K562 (cell line): ENCODE data around the gene TNFRSF13B. TPM values are rescaled to one million over a fixed set of nuclear protein-coding genes. Genes with fewer than 3 reads are reported as not detected.

Experiments used
- ATAC-seq: fragments of 200-7000 bp; cut with Tn5 transposase; 3 replicates; pipeline ENCODE4 v1.9.1; 2020; ENCODE audit warnings: moderate library complexity
- BruUV-seq: library from RNA; stranded (reverse); fragments of 400-500 nt; replicated peaks from 2 replicates; lab custom pipeline; 2021; lab: Mats Ljungman, UMichigan
- CTCF ChIA-PET: fragments of 300-600 bp; formaldehyde crosslinking; extraction: SDS; loops from one replicate; lab custom pipeline; 2021; ENCODE audit warnings: low intra/inter-chr PET ratio; lab: Yijun Ruan, JAX
- POLR2A ChIA-PET: fragments of 300-600, 350-650 bp; sonication (Branson Sonifier 250); formaldehyde crosslinking; extraction: SDS; loops from one replicate; lab custom pipeline; 2021; ENCODE audit warnings: antibody characterized with exemption, inconsistent platforms; lab: Yijun Ruan, JAX
- DNase-seq, 4 experiments: peaks; one replicate each; pipeline versions ENCODE4 v3.0.0 to v3.0.0-alpha.2; 2011 to 2018; ENCODE audit warnings: low spot score in 3 of 4, mixed read lengths in 3 of 4; ENCODE audit errors: extremely low read depth in 1 of 4
- FAIRE-seq: peaks from 2 replicates; lab custom pipeline; 2011; peaks lifted over from hg19 to GRCh38; lab: Jason Lieb, UNC
- H2AFZ ChIP-seq: 2 replicates; pipeline ENCODE4 v1.6.0; 2011; ENCODE audit warnings: low read depth, low read length, control low read depth, inconsistent platforms
- H3K27ac ChIP-seq: fragments of 200-600 bp; 3 replicates; pipeline ENCODE4 v1.8.0; 2011; ENCODE audit warnings: low read depth, mild to moderate bottlenecking, control low read depth, inconsistent platforms, low read length, moderate library complexity, mixed read lengths; ENCODE audit errors: extremely low read depth
- H3K27me3 ChIP-seq, 2 experiments: fragments of 300-600 bp in 1 of 2; 2 replicates in 1 of 2; 3 replicates in 1 of 2; pipeline versions ENCODE4 v1.6.0 to v1.8.0; 2011; ENCODE audit warnings: inconsistent platforms in 2 of 2, low read length in 2 of 2, mild to moderate bottlenecking in 1 of 2, mixed read lengths in 1 of 2, moderate library complexity in 1 of 2; ENCODE audit not compliant: control insufficient read depth in 2 of 2, insufficient read depth in 2 of 2
- H3K36me3 ChIP-seq: fragments of 300-600 bp; 3 replicates; pipeline ENCODE4 v1.8.0; 2011; ENCODE audit warnings: mild to moderate bottlenecking, low read length, inconsistent platforms; ENCODE audit not compliant: control insufficient read depth, insufficient read depth
- H3K4me1 ChIP-seq, 2 experiments: fragments of 200-600 bp in 1 of 2; replicated peaks in 1 of 2; 2 replicates in 1 of 2; 3 replicates in 1 of 2; pipeline versions ENCODE4 v1.5.1 to v1.8.0; 2011; ENCODE audit warnings: inconsistent platforms in 2 of 2, low read length in 2 of 2, mild to moderate bottlenecking in 1 of 2, mixed read lengths in 1 of 2, moderate library complexity in 1 of 2; ENCODE audit not compliant: control insufficient read depth in 2 of 2, insufficient read depth in 2 of 2
- H3K4me2 ChIP-seq: 2 replicates; pipeline ENCODE4 v1.6.1; 2011; ENCODE audit warnings: low read length, control low read depth, inconsistent platforms, mixed read lengths; ENCODE audit not compliant: insufficient read depth
- H3K4me3 ChIP-seq: fragments of 200-600 bp; sonication (generic), shearing (Covaris generic); 2 replicates; pipeline ENCODE4 v1.5.1; 2016; ENCODE audit warnings: control low read depth, inconsistent platforms
- H3K79me2 ChIP-seq: fragments of 200-600 bp; 3 replicates; pipeline ENCODE4 v1.8.0; 2011; ENCODE audit warnings: low read length, inconsistent platforms; ENCODE audit not compliant: control insufficient read depth, insufficient read depth
- H3K9ac ChIP-seq, 2 experiments: 2 replicates each; pipeline versions ENCODE4 v1.6.0 to v1.6.1; 2011; ENCODE audit warnings: low read depth in 2 of 2, low read length in 2 of 2, control low read depth in 1 of 2, inconsistent platforms in 1 of 2, mild to moderate bottlenecking in 1 of 2, mixed read lengths in 1 of 2; ENCODE audit not compliant: insufficient read depth in 1 of 2
- H3K9me1 ChIP-seq: one replicate; pipeline ENCODE4 v1.6.0; 2011; ENCODE audit warnings: inconsistent platforms, mild to moderate bottlenecking, low read length, moderate library complexity; ENCODE audit not compliant: control insufficient read depth, insufficient read depth
- H3K9me3 ChIP-seq: replicated peaks from 2 replicates; pipeline ENCODE4 v1.5.1; 2011; ENCODE audit warnings: low read depth, low read length, inconsistent platforms; ENCODE audit not compliant: control insufficient read depth, insufficient read depth
- H4K20me1 ChIP-seq: replicated peaks from 2 replicates; pipeline ENCODE4 v1.6.1; 2011; ENCODE audit warnings: low read length, inconsistent platforms, mixed read lengths; ENCODE audit not compliant: control insufficient read depth, insufficient read depth
- ASH1L ChIP-seq: fragments of 450-650 bp; IDR thresholded peaks from 2 replicates; pipeline ENCODE4 v1.6.1; 2018; ENCODE audit warnings: borderline replicate concordance, mild to moderate bottlenecking, low read depth; ENCODE audit not compliant: partially characterized antibody
- ATF7 ChIP-seq: fragments of 450-650 bp; IDR thresholded peaks from 2 replicates; pipeline ENCODE4 v1.7.1; 2014; ENCODE audit warnings: mild to moderate bottlenecking, moderate library complexity
- BACH1 ChIP-seq: fragments of 200-800 bp; sonication (Bioruptor generic); IDR thresholded peaks from 2 replicates; pipeline ENCODE4 v1.6.1; 2016; ENCODE audit warnings: missing genetic modification characterization, missing compliant biosample characterization
- BMI1 ChIP-seq: fragments of 150-350 bp; IDR thresholded peaks from 2 replicates; pipeline ENCODE4 v1.6.1; 2014; ENCODE audit warnings: low read length
- DACH1 ChIP-seq: fragments of 450-650 bp; IDR thresholded peaks from 2 replicates; pipeline ENCODE4 v1.6.1; 2018; ENCODE audit not compliant: partially characterized antibody
- IFI16 ChIP-seq: fragments of 250-450 bp; sonication (Bioruptor Pico); IDR thresholded peaks from 2 replicates; pipeline ENCODE4 v2.1.2; 2022; ENCODE audit warnings: mild to moderate bottlenecking, inconsistent platforms
- KDM5B ChIP-seq: fragments of 200-600 bp; sonication (generic); IDR thresholded peaks from 2 replicates; pipeline ENCODE4 v1.6.1; 2012; ENCODE audit warnings: low read depth, mild to moderate bottlenecking, moderate library complexity, low read length, control low read depth, inconsistent platforms; ENCODE audit not compliant: insufficient replicate concordance
- MEF2A ChIP-seq: IDR thresholded peaks from 2 replicates; pipeline ENCODE4 v1.6.1; 2011; ENCODE audit warnings: low read depth, mild to moderate bottlenecking, low read length, moderate library complexity; ENCODE audit not compliant: control insufficient read depth
- NFE2 ChIP-seq: IDR thresholded peaks from 2 replicates; pipeline ENCODE4 v1.6.1; 2014; ENCODE audit warnings: antibody characterized with exemption, low read depth
- NFE2L1 ChIP-seq: fragments of 450-650 bp; IDR thresholded peaks from 2 replicates; pipeline ENCODE4 v1.6.1; 2016; ENCODE audit warnings: missing genetic modification characterization, low read depth, mild to moderate bottlenecking, missing compliant biosample characterization, moderate library complexity, borderline replicate concordance
- NR2F6 ChIP-seq: fragments of 450-650 bp; formaldehyde crosslinking; IDR thresholded peaks from 2 replicates; pipeline ENCODE4 v1.4.0; 2020; ENCODE audit warnings: mild to moderate bottlenecking
- PURB ChIP-seq: sonication (generic); formaldehyde crosslinking; IDR thresholded peaks from 2 replicates; pipeline ENCODE4 v1.9.0; 2021; ENCODE audit warnings: low read depth, mild to moderate bottlenecking, missing genetic modification reagents
- RCOR1 ChIP-seq, 2 experiments: IDR thresholded peaks; 2 replicates each; pipeline ENCODE4 v1.6.1; 2012; ENCODE audit warnings: low read depth in 2 of 2, low read length in 2 of 2, borderline replicate concordance in 1 of 2, improper control_type of control experiment in 1 of 2
- RFX5 ChIP-seq: IDR thresholded peaks from 2 replicates; pipeline ENCODE4 v1.6.1; 2011; ENCODE audit warnings: low read depth, mild to moderate bottlenecking, improper control_type of control experiment, low read length
- RUNX1 ChIP-seq: sonication (generic); IDR thresholded peaks from 2 replicates; pipeline ENCODE4 v1.6.1; 2016; ENCODE audit warnings: antibody characterized with exemption, low read depth
- SOX6 ChIP-seq: fragments of 450-650 bp; IDR thresholded peaks from 2 replicates; pipeline ENCODE4 v1.6.1; 2014; ENCODE audit warnings: mild to moderate bottlenecking
- TAF9B ChIP-seq: fragments of 450-650 bp; IDR thresholded peaks from 2 replicates; pipeline ENCODE4 v1.6.1; 2018; ENCODE audit warnings: mild to moderate bottlenecking; ENCODE audit not compliant: partially characterized antibody
- TARDBP ChIP-seq: fragments of 450-650 bp; IDR thresholded peaks from 2 replicates; pipeline ENCODE4 v1.6.1; 2016
- TRIM28 ChIP-seq: fragments of 450-650 bp; IDR thresholded peaks from 2 replicates; pipeline ENCODE4 v1.6.1; 2017
- U2AF1 ChIP-seq: fragments of 200-400 bp; formaldehyde crosslinking; optimal IDR thresholded peaks from 2 replicates; pipeline ENCODE3; 2017; ENCODE audit warnings: mild to moderate bottlenecking, low read depth, low read length, moderate library complexity
- ZNF212 ChIP-seq: fragments of 450-650 bp; formaldehyde crosslinking; IDR thresholded peaks from 2 replicates; pipeline ENCODE4 v1.4.0; 2020; ENCODE audit warnings: mild to moderate bottlenecking
- ZNF23 ChIP-seq: fragments of 250-450 bp; sonication (Bioruptor Pico); IDR thresholded peaks from 2 replicates; pipeline ENCODE4 v1.4.0; 2020; ENCODE audit warnings: mild to moderate bottlenecking
- ZNF239 ChIP-seq: fragments of 250-450 bp; sonication (Bioruptor Pico); IDR thresholded peaks from 2 replicates; pipeline ENCODE4 v1.4.0; 2020; ENCODE audit warnings: mild to moderate bottlenecking
- ZNF551 ChIP-seq: fragments of 250-450 bp; sonication (Bioruptor Pico); IDR thresholded peaks from 2 replicates; pipeline ENCODE4 v1.5.0; 2021; ENCODE audit warnings: mild to moderate bottlenecking, moderate library complexity
- WGBS: fragments of 100-300 bp; shearing (Covaris generic); methylation state at CpG from one replicate; pipeline ENCODE4 v1.1.6; 2016; ENCODE audit warnings: low coverage, mixed read lengths; ENCODE audit not compliant: insufficient coverage; ENCODE audit errors: missing lambda C conversion rate; 5-methylcytosine and 5-hydroxymethylcytosine counted together
- in situ Hi-C: fragments of 300-500 bp; cut with MboI; formaldehyde crosslinking; loops from 4 replicates; pipeline ENCODE4 v1.15.0; 2018; ENCODE audit warnings: inconsistent platforms, mixed read lengths
- intact Hi-C: fragments of 100-400 bp; cut with micrococcal nuclease; formaldehyde crosslinking; loops from 2 replicates; pipeline ENCODE4 v1.14.2; 2022
- polyA plus RNA-seq, 8 experiments: library from polyadenylated mRNA; depleted of rRNA in 4 of 8; stranded (reverse) in 5 of 8; unstranded in 3 of 8; fragments of >200 nt; fragmentation: Nextera tagmentation in 2 of 8; fragmentation: Illumina TruSeq in 1 of 8; extraction: Ambion mirVana in 2 of 8; extraction: Trizol in 1 of 8; gene quantifications; 2 replicates each; pipeline versions ENCODE4 v1.2.1 to v1.2.3, GENCODE V29; 2011 to 2014; ENCODE audit warnings: inconsistent platforms in 1 of 8, missing spikeins in 1 of 8
- total RNA-seq, 7 experiments: library from RNA; depleted of rRNA in 6 of 7; stranded (reverse); fragments of >200 nt in 6 of 7; fragmentation: Illumina TruSeq in 2 of 7; extraction: Trizol in 2 of 7; gene quantifications; 2 replicates each; pipeline versions ENCODE4 v1.2.1 to v1.2.3, GENCODE V29; 2011 to 2021; ENCODE audit warnings: low replicate concordance in 1 of 7
- TF ChIP-seq, protein P1 (sequence below): fragments of 450-650 bp; formaldehyde crosslinking; IDR thresholded peaks from 2 replicates; pipeline ENCODE4 v1.4.0; 2020; ENCODE audit warnings: mild to moderate bottlenecking, moderate library complexity

TNFRSF13B gene
- total and polyA plus RNA-seq, 9 of the 15 experiments (the other 6 are each of a cell fraction or from before 2014, with no cell fraction given) = not detected

DNA sequence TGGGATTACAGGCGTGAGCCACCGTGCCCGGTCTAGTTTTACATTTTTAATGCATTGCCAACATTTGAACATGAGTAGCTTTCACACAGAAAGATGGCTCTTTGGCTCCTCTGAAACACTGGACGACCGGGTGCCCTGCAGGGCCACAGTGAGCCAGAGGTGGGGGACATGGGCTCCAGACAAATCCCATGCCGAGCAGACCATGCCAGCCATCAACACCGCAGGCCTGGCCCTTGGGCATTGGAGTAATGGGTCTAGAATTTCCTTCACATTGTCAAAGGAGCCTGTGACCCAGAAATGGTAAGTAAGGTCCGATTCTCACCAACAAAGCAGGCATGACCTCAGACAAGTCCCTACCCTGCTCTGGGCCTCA, 48.9 kb upstream of the TNFRSF13B start (continued):
- TF ChIP-seq, protein P1, sequence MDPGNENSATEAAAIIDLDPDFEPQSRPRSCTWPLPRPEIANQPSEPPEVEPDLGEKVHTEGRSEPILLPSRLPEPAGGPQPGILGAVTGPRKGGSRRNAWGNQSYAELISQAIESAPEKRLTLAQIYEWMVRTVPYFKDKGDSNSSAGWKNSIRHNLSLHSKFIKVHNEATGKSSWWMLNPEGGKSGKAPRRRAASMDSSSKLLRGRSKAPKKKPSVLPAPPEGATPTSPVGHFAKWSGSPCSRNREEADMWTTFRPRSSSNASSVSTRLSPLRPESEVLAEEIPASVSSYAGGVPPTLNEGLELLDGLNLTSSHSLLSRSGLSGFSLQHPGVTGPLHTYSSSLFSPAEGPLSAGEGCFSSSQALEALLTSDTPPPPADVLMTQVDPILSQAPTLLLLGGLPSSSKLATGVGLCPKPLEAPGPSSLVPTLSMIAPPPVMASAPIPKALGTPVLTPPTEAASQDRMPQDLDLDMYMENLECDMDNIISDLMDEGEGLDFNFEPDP (CRISPR knock-in tag) = no peak
- TF ChIP-seq ZNF212 = no peak
- TF ChIP-seq ATF7 = no peak
- TF ChIP-seq ASH1L = no peak
- TF ChIP-seq PURB (CRISPR knock-in tag) = no peak
- no peak for TF ChIP-seq ZNF23

DNA sequence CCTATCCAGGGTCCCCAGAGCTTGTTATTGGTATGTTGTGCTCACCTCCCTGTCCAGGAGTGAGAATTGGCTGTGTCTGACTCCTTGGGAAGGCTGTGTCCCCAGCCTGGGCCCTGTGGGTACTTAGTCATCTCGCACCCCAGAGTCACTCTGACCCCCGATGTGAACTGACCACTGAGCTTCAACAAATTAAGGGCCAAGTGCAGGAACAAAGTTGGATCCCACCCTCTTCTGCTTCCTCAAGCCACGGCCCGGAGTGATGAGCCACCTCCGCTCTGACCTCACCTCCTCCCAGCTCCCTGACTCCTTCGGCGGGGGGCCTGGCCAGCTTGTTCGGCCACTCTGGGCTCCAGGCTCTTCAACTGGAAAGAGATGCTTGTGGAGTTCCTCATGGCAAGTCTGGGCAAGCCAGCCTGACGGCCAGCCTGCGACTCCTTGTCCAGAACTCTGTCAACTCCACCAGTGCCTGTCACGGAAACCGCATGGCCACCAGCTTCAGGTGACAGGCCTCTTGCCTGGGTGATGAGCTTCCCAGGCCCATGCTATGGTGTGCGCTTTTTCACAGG, 48.1 kb upstream of the TNFRSF13B start:
- Histone ChIP-seq H3K9ac (no peak overlapping the region; a peak in 1 of 4 replicates), H3K4me2 (no peak overlapping the region), H3K36me3 (no peaks in the 10 kb centered on the region), H3K9me3 (no peaks in the 10 kb centered on the region), H3K27me3 (no peaks in the 10 kb centered on the region), H4K20me1 (no peaks in the 10 kb centered on the region), H3K9me1 (no peaks in the 10 kb centered on the region), H3K27ac (no peak overlapping the region), H3K4me1 (peaks cover 5 to 8% of the 10 kb centered on the region in 2 experiments; a peak in 4 of 5 replicates), H3K4me3 (no peak overlapping the region), H2AFZ (no peak overlapping the region), H3K79me2 (no peaks in the 10 kb centered on the region)
- BruUV-seq = no TSS peak
- ChIA-PET CTCF (no interaction called here), POLR2A (interaction anchor here (0.7 kb wide), 1 partner anchor 79 kb away, joined by 3 read pairs; no protein-coding TSS in a partner anchor)
- intact Hi-C loops (no loop called here), in situ Hi-C loops (no loop called here)
- TF ChIP-seq SOX6 (no peak), BMI1 (no peak), ZNF551 (CRISPR knock-in tag) (no peak), NFE2L1 (tag) (no peak), TRIM28 (no peak), RUNX1 (no peak), TAF9B (no peak), RFX5 (no peak), IFI16 (CRISPR knock-in tag) (no peak), RCOR1 (IDR thresholded peaks at IDR 0.05; ENCODE audit: borderline replicate concordance in 1 of 2, low read depth in 2 of 2, low read length in 2 of 2) (no peak), NFE2 (no peak), KDM5B (no peak), DACH1 (no peak), MEF2A (no peak), ZNF239 (CRISPR knock-in tag) (no peak), BACH1 (tag) (no peak), NR2F6 (CRISPR knock-in tag) (no peak), U2AF1 (no peak), TARDBP (no peak)
- ATAC-seq (no peak), DNase-seq (no peak), FAIRE-seq (no peak)
- 58% methylated on average over 9 of the region's 13 CpGs for WGBS
